ENCODE measurements around the gene FAM98B.

FAM98B gene

GRCh38 chr15:38424101-38424552 lies 29.8 kb upstream of the FAM98B start:
- Histone ChIP-seq H3K4me1 (ENCODE audit: control insufficient read depth, insufficient read depth, low read length) (no peaks in the 10 kb centered on the region), H3K27ac (ENCODE audit: extremely low read depth, low read depth, low read length) (no peak overlapping the region), H3K36me3 (ENCODE audit: control insufficient read depth in 2 of 2, insufficient read depth in 1 of 2, low read length in 2 of 2) (no peaks in the 10 kb centered on the region), H3K9me3 (ENCODE audit: control insufficient read depth, insufficient read depth, low read depth, low read length) (no peaks in the 10 kb centered on the region), H3K4me3 (ENCODE audit: low read depth, low read length) (no peak overlapping the region)
- ChIA-PET POLR2A (no interaction called here), CTCF (interaction anchor here (1.4 kb wide), 1 partner anchor 16 kb away, joined by 5 read pairs; no protein-coding TSS in a partner anchor)
- TF ChIP-seq, protein P1, sequence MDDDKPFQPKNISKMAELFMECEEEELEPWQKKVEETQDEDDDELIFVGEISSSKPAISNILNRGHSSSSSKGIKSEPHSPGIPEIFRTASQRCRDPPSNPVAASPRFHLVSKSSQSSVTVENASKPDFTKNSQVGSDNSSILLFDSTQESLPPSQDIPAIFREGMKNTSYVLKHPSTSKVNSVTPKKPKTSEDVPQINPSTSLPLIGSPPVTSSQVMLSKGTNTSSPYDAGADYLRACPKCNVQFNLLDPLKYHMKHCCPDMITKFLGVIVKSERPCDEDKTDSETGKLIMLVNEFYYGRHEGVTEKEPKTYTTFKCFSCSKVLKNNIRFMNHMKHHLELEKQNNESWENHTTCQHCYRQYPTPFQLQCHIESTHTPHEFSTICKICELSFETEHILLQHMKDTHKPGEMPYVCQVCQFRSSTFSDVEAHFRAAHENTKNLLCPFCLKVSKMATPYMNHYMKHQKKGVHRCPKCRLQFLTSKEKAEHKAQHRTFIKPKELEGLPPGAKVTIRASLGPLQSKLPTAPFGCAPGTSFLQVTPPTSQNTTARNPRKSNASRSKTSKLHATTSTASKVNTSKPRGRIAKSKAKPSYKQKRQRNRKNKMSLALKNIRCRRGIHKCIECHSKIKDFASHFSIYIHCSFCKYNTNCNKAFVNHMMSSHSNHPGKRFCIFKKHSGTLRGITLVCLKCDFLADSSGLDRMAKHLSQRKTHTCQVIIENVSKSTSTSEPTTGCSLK (tag by site-specific recombination; IDR thresholded peaks at IDR 0.05) = no peak
- no peak for TF ChIP-seq ZFHX2 (tag by site-specific recombination; conservative IDR thresholded peaks at IDR 0.05)
- TF ChIP-seq ZNF473 (tag by site-specific recombination; IDR thresholded peaks at IDR 0.05) = no peak
- TF ChIP-seq ZNF561 (tag by site-specific recombination; IDR thresholded peaks at IDR 0.05; ENCODE audit: borderline replicate concordance) = no peak
- no peak for TF ChIP-seq ZNF335 (tag by site-specific recombination; conservative IDR thresholded peaks at IDR 0.05)
- no peak for TF ChIP-seq ZNF138 (tag by site-specific recombination; IDR thresholded peaks at IDR 0.05; ENCODE audit: borderline replicate concordance)
- TF ChIP-seq, protein P2, sequence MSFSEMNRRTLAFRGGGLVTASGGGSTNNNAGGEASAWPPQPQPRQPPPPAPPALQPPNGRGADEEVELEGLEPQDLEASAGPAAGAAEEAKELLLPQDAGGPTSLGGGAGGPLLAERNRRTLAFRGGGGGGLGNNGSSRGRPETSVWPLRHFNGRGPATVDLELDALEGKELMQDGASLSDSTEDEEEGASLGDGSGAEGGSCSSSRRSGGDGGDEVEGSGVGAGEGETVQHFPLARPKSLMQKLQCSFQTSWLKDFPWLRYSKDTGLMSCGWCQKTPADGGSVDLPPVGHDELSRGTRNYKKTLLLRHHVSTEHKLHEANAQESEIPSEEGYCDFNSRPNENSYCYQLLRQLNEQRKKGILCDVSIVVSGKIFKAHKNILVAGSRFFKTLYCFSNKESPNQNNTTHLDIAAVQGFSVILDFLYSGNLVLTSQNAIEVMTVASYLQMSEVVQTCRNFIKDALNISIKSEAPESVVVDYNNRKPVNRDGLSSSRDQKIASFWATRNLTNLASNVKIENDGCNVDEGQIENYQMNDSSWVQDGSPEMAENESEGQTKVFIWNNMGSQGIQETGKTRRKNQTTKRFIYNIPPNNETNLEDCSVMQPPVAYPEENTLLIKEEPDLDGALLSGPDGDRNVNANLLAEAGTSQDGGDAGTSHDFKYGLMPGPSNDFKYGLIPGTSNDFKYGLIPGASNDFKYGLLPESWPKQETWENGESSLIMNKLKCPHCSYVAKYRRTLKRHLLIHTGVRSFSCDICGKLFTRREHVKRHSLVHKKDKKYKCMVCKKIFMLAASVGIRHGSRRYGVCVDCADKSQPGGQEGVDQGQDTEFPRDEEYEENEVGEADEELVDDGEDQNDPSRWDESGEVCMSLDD (tag by site-specific recombination; IDR thresholded peaks at IDR 0.05) = no peak
- no peak for TF ChIP-seq ZNF16 (tag by site-specific recombination; IDR thresholded peaks at IDR 0.05; ENCODE audit: low read depth)
- TF ChIP-seq ZNF341 (tag by site-specific recombination; IDR thresholded peaks at IDR 0.05; ENCODE audit: low read depth) = no peak
- TF ChIP-seq ZNF707 (tag by site-specific recombination; IDR thresholded peaks at IDR 0.05) = no peak
- no peak for TF ChIP-seq IKZF3 (tag by site-specific recombination; IDR thresholded peaks at IDR 0.05)
- no peak for TF ChIP-seq ZSCAN4 (tag by site-specific recombination; IDR thresholded peaks at IDR 0.05)
- no peak for TF ChIP-seq PRDM1 (tag by site-specific recombination; IDR thresholded peaks at IDR 0.05)
- no peak for TF ChIP-seq SP7 (tag by site-specific recombination; IDR thresholded peaks at IDR 0.05)
- no peak for TF ChIP-seq ZNF239 (tag by site-specific recombination; IDR thresholded peaks at IDR 0.05)
- no peak for TF ChIP-seq MEIS1 (CRISPR knock-in tag; IDR thresholded peaks at IDR 0.05; ENCODE audit: borderline replicate concordance)

DNA sequence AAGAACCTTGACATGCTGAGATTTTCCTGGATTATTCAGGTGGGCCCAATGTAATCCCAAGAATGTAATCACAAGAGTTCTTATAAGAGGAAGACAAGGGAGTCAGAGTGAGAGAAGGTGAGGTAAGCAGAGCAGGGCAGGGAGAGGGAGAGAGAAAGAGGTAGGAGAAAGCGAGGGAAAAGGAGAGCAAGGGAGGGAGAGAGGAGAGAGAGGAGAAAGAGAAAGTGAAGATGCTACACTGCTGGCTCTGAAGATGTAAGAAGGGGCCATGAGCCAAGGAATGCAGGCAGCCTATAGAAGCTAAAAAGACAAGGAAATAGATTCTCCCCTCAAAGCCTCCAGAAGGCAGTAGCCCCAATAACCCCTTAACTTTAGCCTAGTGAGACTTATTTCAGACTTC lies 28.7 kb upstream of the FAM98B start:
- CTCF ChIA-PET = no interaction called here
- H3K27ac ChIP-seq (ENCODE audit: extremely low read depth, low read depth, low read length) = no peak overlapping the region
- no peaks in the 10 kb centered on the region for H3K4me1 ChIP-seq (ENCODE audit: control insufficient read depth, insufficient read depth, low read length)
- no peak overlapping the region for H3K4me3 ChIP-seq (ENCODE audit: low read depth, low read length)
- TF ChIP-seq ZNF274 (IDR thresholded peaks at IDR 0.05; ENCODE audit: low read length) (no peak), ZNF274 (tag by site-specific recombination; IDR thresholded peaks at IDR 0.05; ENCODE audit: borderline replicate concordance) (no peak), PRDM1 (tag by site-specific recombination; IDR thresholded peaks at IDR 0.05) (peak; percentile 90), ZNF266 (tag by site-specific recombination; IDR thresholded peaks at IDR 0.05; ENCODE audit: low read depth) (no peak), ZNF701 (tag by site-specific recombination; IDR thresholded peaks at IDR 0.05) (no peak), ZNF510 (tag by site-specific recombination; IDR thresholded peaks at IDR 0.05; ENCODE audit: insufficient replicate concordance) (no peak)
- POLR2A ChIA-PET = interaction anchor here (1.0 kb wide), 1 partner anchor 29 kb away, joined by 3 read pairs; the partner anchor contains the start of gene FAM98B
- H3K9me3 ChIP-seq (ENCODE audit: control insufficient read depth, insufficient read depth, low read depth, low read length) = no peaks in the 10 kb centered on the region
- no peaks in the 10 kb centered on the region for H3K36me3 ChIP-seq (ENCODE audit: control insufficient read depth in 2 of 2, insufficient read depth in 1 of 2, low read length in 2 of 2)
